Fibroblast of lung (primary cell): ENCODE measurements around the gene SLC2A8.

Experiments used
- CTCF ChIP-seq, 2 donors: IDR thresholded peaks in 1 of 2; conservative IDR thresholded peaks in 1 of 2; 1 replicate in 1 of 2; 2 replicates in 1 of 2; pipeline ENCODE4 v1.5.1; 2011 to 2012; ENCODE audit warnings: low read length in 2 of 2, control low read depth in 1 of 2, inconsistent platforms in 1 of 2, low read depth in 1 of 2, mild to moderate bottlenecking in 1 of 2
- EZH2 ChIP-seq: IDR thresholded peaks from 2 replicates; pipeline ENCODE4 v1.5.1; 2012; ENCODE audit warnings: low read length, control low read depth, mild to moderate bottlenecking; ENCODE audit errors: missing control alignments

GRCh38 chr9:127419348-127419747 lies 22.4 kb downstream of the SLC2A8 start:
- TF ChIP-seq EZH2, result no peak
- TF ChIP-seq CTCF (conservative IDR thresholded peaks at IDR 0.05 in 1 of 2, IDR thresholded peaks at IDR 0.05 in 1 of 2; ENCODE audit: low read depth in 1 of 2, low read length in 2 of 2), result no peak
